C4-2B (cell line): ENCODE results near the gene TFB1M.

Experiments used
- H3K27ac ChIP-seq: fragments of 450-650 bp; 2 replicates; pipeline ENCODE4 v1.5.1; 2017
- ZFX ChIP-seq: fragments of 450-650 bp; IDR thresholded peaks from 2 replicates; pipeline ENCODE4 v1.6.1; 2017
- TF ChIP-seq, protein P1 (sequence below): fragments of 450-650 bp; conservative IDR thresholded peaks from 2 replicates; pipeline ENCODE4 v1.5.1; 2017; ENCODE audit warnings: mild to moderate bottlenecking

The TFB1M gene

DNA sequence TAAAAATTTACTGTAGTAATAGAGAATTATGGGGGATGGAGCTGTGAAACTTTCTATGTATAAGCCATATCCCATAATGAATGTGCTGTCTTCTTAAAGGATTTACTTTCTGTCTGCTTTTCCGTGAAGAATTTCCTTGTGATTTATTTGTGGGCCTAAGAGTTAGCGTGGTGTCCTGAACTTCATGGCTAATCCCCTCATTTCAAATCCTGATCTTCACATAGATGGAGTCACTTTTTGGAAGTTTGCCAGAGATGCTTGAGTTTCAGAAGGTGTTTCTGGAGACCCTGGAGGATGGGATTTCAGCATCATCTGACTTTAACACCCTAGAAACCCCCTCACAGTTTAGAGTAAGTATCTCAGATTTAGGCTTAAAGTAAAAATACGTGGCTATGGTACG, 69.8 kb downstream of the TFB1M start:
- no peak overlapping the region for H3K27ac ChIP-seq
- TF ChIP-seq, protein P1, sequence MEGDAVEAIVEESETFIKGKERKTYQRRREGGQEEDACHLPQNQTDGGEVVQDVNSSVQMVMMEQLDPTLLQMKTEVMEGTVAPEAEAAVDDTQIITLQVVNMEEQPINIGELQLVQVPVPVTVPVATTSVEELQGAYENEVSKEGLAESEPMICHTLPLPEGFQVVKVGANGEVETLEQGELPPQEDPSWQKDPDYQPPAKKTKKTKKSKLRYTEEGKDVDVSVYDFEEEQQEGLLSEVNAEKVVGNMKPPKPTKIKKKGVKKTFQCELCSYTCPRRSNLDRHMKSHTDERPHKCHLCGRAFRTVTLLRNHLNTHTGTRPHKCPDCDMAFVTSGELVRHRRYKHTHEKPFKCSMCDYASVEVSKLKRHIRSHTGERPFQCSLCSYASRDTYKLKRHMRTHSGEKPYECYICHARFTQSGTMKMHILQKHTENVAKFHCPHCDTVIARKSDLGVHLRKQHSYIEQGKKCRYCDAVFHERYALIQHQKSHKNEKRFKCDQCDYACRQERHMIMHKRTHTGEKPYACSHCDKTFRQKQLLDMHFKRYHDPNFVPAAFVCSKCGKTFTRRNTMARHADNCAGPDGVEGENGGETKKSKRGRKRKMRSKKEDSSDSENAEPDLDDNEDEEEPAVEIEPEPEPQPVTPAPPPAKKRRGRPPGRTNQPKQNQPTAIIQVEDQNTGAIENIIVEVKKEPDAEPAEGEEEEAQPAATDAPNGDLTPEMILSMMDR, result no peak
- no peak for TF ChIP-seq ZFX

DNA sequence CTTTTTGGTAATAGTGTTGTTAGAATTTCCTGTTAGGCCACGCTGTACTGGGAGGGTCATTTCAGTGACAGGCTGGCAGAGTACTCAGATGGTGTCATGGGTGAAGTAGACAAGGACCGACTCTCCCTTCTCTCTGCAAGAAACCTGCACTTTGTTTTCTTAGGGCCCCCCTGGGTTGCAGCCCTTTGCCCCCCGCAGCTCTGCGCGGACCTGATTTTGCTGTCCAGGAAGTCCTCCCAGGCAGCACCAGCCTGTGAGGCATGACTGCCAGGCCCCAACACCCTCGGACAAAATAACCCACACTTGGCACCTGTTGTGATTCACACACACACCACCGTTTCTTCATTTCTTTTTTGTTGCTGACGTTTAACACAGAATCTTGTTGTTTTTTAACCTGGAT, 72.3 kb downstream of the TFB1M start:
- no peak for TF ChIP-seq ZFX
- TF ChIP-seq, protein P1, result no peak
- no peak overlapping the region for H3K27ac ChIP-seq

DNA sequence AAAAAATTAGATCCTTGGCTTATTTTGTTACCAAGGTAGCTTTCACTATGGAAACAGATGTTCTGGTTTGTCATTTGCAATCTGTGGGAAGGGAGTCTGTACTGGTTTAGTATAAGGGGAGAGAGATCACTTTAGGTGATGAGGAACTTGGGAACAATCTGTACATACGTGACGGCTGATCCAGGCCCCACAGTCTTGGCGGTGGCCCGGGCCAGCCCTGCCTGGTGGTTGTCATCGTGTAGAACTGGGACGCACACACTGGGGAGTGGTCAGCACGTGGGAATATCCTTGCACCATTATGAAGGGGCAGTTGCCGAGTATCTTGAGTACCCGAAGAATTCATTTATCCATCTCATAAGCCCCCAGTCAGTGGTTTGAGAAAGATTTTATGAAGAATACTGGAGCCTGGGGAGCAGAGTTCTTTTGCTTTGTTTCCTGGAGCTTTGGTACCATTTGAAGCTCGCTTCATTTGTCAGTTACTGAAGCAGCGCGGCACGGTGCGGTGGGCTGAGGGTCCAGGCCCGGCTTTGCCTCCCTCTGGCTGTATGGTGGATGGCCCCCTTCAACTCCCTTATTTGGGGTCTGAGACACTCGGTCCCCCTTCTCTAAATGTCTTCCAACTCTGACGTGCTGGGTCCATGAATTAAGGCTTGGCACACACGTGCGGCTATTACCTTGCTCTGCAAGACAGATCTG, 73.2 kb downstream of the TFB1M start:
- H3K27ac ChIP-seq, result no peak overlapping the region
- TF ChIP-seq, protein P1, result no peak
- TF ChIP-seq ZFX, result no peak

DNA sequence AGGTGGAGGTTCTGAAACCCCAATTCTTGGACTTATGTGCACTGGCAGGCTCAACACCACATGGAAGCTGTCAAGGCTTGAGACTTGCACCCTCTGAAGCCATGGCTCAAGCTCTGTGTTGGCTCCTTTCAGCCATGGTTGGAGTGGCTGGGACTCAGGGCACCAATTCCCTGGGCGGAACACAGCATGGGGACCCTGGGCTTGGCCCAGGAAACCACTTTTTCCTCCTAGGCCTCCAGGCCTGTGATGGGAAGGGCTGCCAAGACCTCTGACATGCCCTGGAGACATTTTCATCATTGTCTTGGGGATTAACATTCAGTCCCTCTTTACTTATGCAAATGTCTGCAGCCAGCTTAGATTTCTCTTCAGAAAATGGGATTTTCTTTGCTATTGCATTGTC, 76.7 kb downstream of the TFB1M start:
- no peak overlapping the region for H3K27ac ChIP-seq

DNA sequence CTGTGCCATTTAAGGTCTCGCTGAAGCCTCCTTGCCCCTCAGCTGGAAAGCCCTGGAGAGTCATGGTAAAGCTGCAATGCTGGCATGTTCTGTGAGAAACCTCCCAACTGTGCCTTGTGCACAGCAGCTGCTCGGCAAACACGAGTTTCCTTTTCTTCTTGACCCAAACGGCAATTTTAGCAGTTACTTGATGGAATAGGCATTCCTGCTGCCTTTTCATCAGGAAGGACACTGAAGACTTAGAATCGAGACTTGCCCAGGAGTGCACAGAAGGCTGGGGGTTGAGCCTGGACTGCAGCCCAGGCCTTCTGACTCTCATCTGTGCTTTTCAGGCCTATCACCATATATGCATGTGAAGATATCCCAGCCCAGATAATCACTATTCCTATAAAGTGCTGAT, 79.2 kb downstream of the TFB1M start:
- no peak overlapping the region for H3K27ac ChIP-seq
- TF ChIP-seq ZFX, result no peak
- TF ChIP-seq, protein P1, result no peak

More for the DNA sequence above, 76.7 kb downstream of the TFB1M start:
- TF ChIP-seq ZFX, result no peak
- TF ChIP-seq, protein P1, result no peak

DNA sequence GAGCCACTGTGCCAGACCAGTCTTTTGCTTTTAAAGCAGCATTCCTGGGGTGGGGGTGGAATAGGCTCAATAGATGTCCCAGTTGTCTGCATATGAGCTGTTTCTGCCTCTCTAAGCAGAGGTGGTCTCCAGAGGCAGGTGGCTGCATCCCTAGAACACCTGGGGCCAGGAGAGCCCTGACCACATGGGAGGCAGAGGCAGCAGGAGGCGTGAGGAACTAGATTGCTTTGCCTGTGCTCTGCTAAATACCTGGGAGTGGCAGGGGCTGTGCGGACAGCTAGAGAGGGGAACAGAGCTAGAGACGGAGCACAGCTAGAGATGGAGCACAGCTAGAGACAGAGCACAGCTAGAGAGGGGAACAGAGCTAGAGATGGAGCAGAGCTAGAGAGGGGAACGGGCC, 79.6 kb downstream of the TFB1M start:
- H3K27ac ChIP-seq, result no peak overlapping the region
- TF ChIP-seq, protein P1, result no peak
- TF ChIP-seq ZFX, result no peak

DNA sequence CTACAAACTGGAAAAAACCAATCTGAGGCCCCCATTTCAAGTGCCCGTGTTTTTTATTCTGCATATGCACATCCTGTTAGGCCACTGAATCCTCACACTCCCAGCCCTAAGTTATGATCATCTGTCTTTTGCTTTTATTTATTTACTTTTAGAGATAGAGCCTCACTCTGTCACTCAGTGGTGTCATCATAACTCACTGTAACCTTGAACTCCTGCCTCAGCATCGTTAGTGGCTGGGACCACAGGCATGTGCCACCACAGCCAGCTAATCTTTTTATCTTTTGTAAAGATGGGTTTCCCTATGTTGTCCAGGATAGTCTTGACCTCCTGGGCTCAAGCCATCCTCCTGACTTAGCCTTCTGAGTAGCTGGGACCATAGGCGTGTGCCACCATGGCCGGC, 80.1 kb downstream of the TFB1M start:
- no peak overlapping the region for H3K27ac ChIP-seq
- TF ChIP-seq, protein P1, result no peak
- no peak for TF ChIP-seq ZFX
